Right lobe of liver (tissue), 6 donors: ENCODE data around the gene TRIP4. TPM values are rescaled to one million over a fixed set of nuclear protein-coding genes. Genes with fewer than 3 reads are reported as not detected.

Source experiments
- ATAC-seq, 4 donors: fragments of 200-7000 bp; cut with Tn5 transposase; one replicate each; pipeline ENCODE4 v1.9.1; 2020; ENCODE audit warnings: mild to moderate bottlenecking in 4 of 4, moderate library complexity in 4 of 4
- DNase-seq, 3 donors: peaks; one replicate each; pipeline ENCODE4 v3.0.0-alpha.2; 2020
- H3K27ac ChIP-seq, 3 donors: fragments of 200-600 bp; one replicate each; pipeline ENCODE4 v1.8.0; 2022
- H3K27me3 ChIP-seq, 2 donors: fragments of 200-600 bp; one replicate each; pipeline ENCODE4 v1.8.0; 2022
- H3K36me3 ChIP-seq, 4 donors: fragments of 200-600 bp; sonication (generic) in 1 of 4; one replicate each; pipeline versions ENCODE4 v1.5.1 to v1.8.0; 2017 to 2022; ENCODE audit warnings: control low read depth in 1 of 4
- H3K4me1 ChIP-seq, 4 donors: fragments of 200-600 bp; sonication (generic) in 1 of 4; one replicate each; pipeline versions ENCODE4 v1.5.1 to v1.8.0; 2017 to 2022; ENCODE audit warnings: control low read depth in 1 of 4
- H3K4me3 ChIP-seq, 3 donors: fragments of 200-600 bp; one replicate each; pipeline ENCODE4 v1.8.0; 2022
- H3K9me3 ChIP-seq, 4 donors: fragments of 200-600 bp; sonication (generic) in 1 of 4; one replicate each; pipeline versions ENCODE4 v1.5.1 to v1.8.0; 2017 to 2022; ENCODE audit warnings: control low read depth in 1 of 4
- CTCF ChIP-seq, 4 donors: fragments of 200-600 bp in 3 of 4; fragments of 450-650 bp in 1 of 4; IDR thresholded peaks; one replicate each; pipeline versions ENCODE4 v1.5.1 to v1.8.0; 2016 to 2022; ENCODE audit warnings: antibody characterized with exemption in 4 of 4, mild to moderate bottlenecking in 2 of 4
- POLR2A ChIP-seq: fragments of 450-650 bp; IDR thresholded peaks from one replicate; pipeline ENCODE4 v1.6.1; 2017; ENCODE audit warnings: antibody characterized with exemption, mild to moderate bottlenecking
- WGBS: methylation state at CpG from one replicate; pipeline ENCODE4 v1.1.6; 2018; ENCODE audit warnings: low coverage, low lambda C conversion rate; ENCODE audit not compliant: insufficient coverage; ENCODE audit errors: missing lambda C conversion rate; 5-methylcytosine and 5-hydroxymethylcytosine counted together
- intact Hi-C, 2 donors: fragments of 100-400 bp; cut with DNase I; formaldehyde crosslinking; loops; one replicate each; pipeline versions ENCODE4 v1.11.2 to v1.14.1; 2022
- long read RNA-seq: library from polyadenylated mRNA; unstranded; transcript quantifications from one replicate; pipeline ENCODE4 v2.0.0, GENCODE V29; 2019
- total RNA-seq, 6 experiments: library from RNA; depleted of rRNA in 2 of 6; stranded (reverse); fragments of >200 nt in 2 of 6; fragmentation: NEBNext Ultra II Directional in 3 of 6; extraction: Animal tissue kit (Norgen Biotek cat#: 25700) in 3 of 6; gene quantifications; one replicate each; pipeline versions ENCODE4 v1.1.0 to v1.2.4, GENCODE V29; 2016 to 2023
- donor health status: DM: no; HTN: yes; CAD: no.
- donor health status: DM: no; HTN: no; CAD: no.
- donor health status: DM: no; HTN: no; CAD: no.
- donor health status: DM: no; HTN: yes; CAD: no.
- donor health status: DM: no; HTN: yes; CAD: no.

The TRIP4 gene
- total RNA-seq: 10 to 100 TPM in 2 of 6 experiments, 1 to 10 TPM in 4; 4.2 to 12.5 (median 9.5) TPM
- long read RNA-seq, partial matches to known transcripts: 1 of 4 reads
- long read RNA-seq, other reads (novel, unspliced or antisense): 0 of 4 reads

- TF ChIP-seq POLR2A: peak; percentile 71
- TF ChIP-seq CTCF (IDR thresholded peaks at IDR 0.05): peak in 2 of 4 donors; percentile 10 to 14
- intact Hi-C loops: no loop called here
- WGBS: under 1% methylated on average over 35 of the region's 35 CpGs
Measured at GRCh38 chr15:64387562-64388168, at the start of gene TRIP4. Gene TRIP4 (plus strand): TSS chr15:64387836. CDS start chr15:64387864, 28 bp downstream.

GRCh38 chr15:64340355-64340754 is 47.3 kb upstream of the TRIP4 start:
- no peak overlapping the region for H3K4me3 ChIP-seq
- WGBS: 100% methylated on average over 1 of the region's 1 CpG
- TF ChIP-seq POLR2A: no peak
- TF ChIP-seq CTCF (IDR thresholded peaks at IDR 0.05): no peak
- no peak for DNase-seq
- ATAC-seq: no peak
- intact Hi-C loops: no loop called here
- no peaks in the 10 kb centered on the region for H3K27me3 ChIP-seq
- H3K36me3 ChIP-seq: peaks cover 0 to 3% (median under 1%) of the 10 kb centered on the region in 4 donors
- H3K27ac ChIP-seq: no peak overlapping the region
- peaks cover 0 to 10% (median 4%) of the 10 kb centered on the region in 4 donors for H3K4me1 ChIP-seq
- H3K9me3 ChIP-seq: no peaks in the 10 kb centered on the region

More at GRCh38 chr15:64387562-64388168, at the start of gene TRIP4:
- DNase-seq (peak; percentile 95 to 97 (median 96)), ATAC-seq (peak; percentile 100)
- Histone ChIP-seq H3K27me3 (no peaks in the 10 kb centered on the region), H3K36me3 (no peaks in the 10 kb centered on the region), H3K27ac (peak within 1 kb of the TSS; percentile 38 to 49 (median 41)), H3K4me3 (peak within 1 kb of the TSS; percentile 63 to 75 (median 70)), H3K4me1 (peaks cover 0 to 11% (median 0%) of the 10 kb centered on the region in 4 donors), H3K9me3 (no peaks in the 10 kb centered on the region)

GRCh38 chr15:64341961-64342360 is 45.7 kb upstream of the TRIP4 start:
- TF ChIP-seq CTCF (IDR thresholded peaks at IDR 0.05): no peak
- no peak for TF ChIP-seq POLR2A
- intact Hi-C loops: no loop called here
- no peaks in the 10 kb centered on the region for H3K27me3 ChIP-seq
- no peak for DNase-seq
- no peak overlapping the region for H3K4me3 ChIP-seq
- H3K9me3 ChIP-seq: no peaks in the 10 kb centered on the region
- peaks cover 0 to 10% (median 4%) of the 10 kb centered on the region in 4 donors for H3K4me1 ChIP-seq
- ATAC-seq: no peak
- 96% methylated on average over 4 of the region's 4 CpGs for WGBS
- peaks cover 0 to 3% (median under 1%) of the 10 kb centered on the region in 4 donors for H3K36me3 ChIP-seq
- no peak overlapping the region for H3K27ac ChIP-seq

- TF ChIP-seq CTCF (IDR thresholded peaks at IDR 0.05) (no peak), POLR2A (no peak)
- no peak overlapping the region for H3K27ac ChIP-seq
- intact Hi-C loops: no loop called here
- H3K4me1 ChIP-seq: peaks cover 0 to 10% (median 4%) of the 10 kb centered on the region in 4 donors
- no peaks in the 10 kb centered on the region for H3K27me3 ChIP-seq
- DNase-seq: no peak
- ATAC-seq: no peak
- no peaks in the 10 kb centered on the region for H3K9me3 ChIP-seq
- H3K4me3 ChIP-seq: no peak overlapping the region
- H3K36me3 ChIP-seq: peaks cover 0 to 3% (median under 1%) of the 10 kb centered on the region in 4 donors
Measured at GRCh38 chr15:64343222-64343621, 44.4 kb upstream of the TRIP4 start.
